HL-60/S4 treated with phorbol 12-myristate 13-acetate at 8.2 ng/mL for 4 days and 3 days (cell line): ENCODE data around the gene CABP2.
"Not testable (repeated sequence)": the region's sequence is repeated elsewhere in the genome, so short reads cannot be mapped to it uniquely, and the experiment has no call there.

Experiments
- in situ Hi-C: fragments of 300-500 bp; cut with MboI; formaldehyde crosslinking; loops from 2 replicates; pipeline ENCODE4 v1.15.0; 2022; ENCODE audit warnings: low sequenced_read_pairs

Gene CABP2

GRCh38 chr11:67477344-67478050, 45.7 kb downstream of the CABP2 start:
- in situ Hi-C loops, result not testable (repeated sequence)

- in situ Hi-C loops, result not testable (repeated sequence)
Measured at GRCh38 chr11:67476692-67477091, 46.6 kb downstream of the CABP2 start.

GRCh38 chr11:67472882-67473281, 50.4 kb downstream of the CABP2 start:
- in situ Hi-C loops, result no loop called here

DNA sequence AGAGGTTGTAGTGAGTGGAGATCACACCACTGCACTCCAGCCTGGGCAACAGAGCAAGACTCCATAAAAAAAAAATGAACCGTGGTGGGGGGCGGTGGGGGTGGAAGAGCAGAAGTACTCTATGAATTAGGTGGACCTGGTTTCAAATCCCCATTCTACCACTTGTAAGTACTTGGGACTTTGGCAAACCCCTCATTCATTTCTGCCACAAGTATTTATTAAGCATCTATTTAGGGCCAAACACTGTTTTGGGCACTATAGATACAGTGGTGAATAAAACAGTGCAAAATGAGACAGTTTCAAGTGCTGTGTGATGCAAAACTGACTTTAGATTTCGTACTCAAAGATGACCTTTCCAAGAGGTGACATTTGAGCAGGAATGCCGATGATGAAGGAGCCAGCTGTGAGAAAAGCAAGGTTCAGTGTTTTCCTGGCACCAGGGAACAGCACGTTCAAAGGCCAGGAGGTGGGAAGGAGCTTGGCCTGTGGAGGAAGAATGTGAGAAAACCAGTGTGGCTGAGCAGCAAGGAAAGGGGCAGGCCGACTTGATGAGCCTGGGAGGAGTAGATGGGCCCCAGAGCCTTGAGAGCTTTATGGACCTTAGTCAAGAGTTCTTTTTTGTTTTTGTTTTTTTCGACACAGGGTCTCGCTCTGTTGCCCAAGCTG, 52.8 kb downstream of the CABP2 start:
- in situ Hi-C loops, result no loop called here

- in situ Hi-C loops, result no loop called here
Measured at GRCh38 chr11:67469508-67469811, 53.8 kb downstream of the CABP2 start.
